Measurements from ENCODE around the gene ANP32A. TPM values are rescaled to one million over a fixed set of nuclear protein-coding genes. Genes with fewer than 3 reads are reported as not detected.

ANP32A gene
- total and polyA plus RNA-seq, 8 donors, result 34.4 to 112 (median 68.7) TPM

GRCh38 chr15:68797599-68798345, 22.9 kb downstream of the ANP32A start:
- Histone ChIP-seq H3K27me3 (no peaks in the 10 kb centered on the region), H3K36me3 (no peaks in the 10 kb centered on the region), H3K27ac (peak overlapping the region in 3 of 5 donors; percentile 3 to 72 (median 5)), H3K9me3 (no peaks in the 10 kb centered on the region), H3K4me1 (peaks cover 58 to 95% (median 71%) of the 10 kb centered on the region in 4 donors), H3K4me3 (no peak overlapping the region)
- TF ChIP-seq CTCF (IDR thresholded peaks at IDR 0.05), result no peak
- no peak for TF ChIP-seq EP300 (IDR thresholded peaks at IDR 0.05)
- no peak for TF ChIP-seq POLR2A (IDR thresholded peaks at IDR 0.05)
- TF ChIP-seq POLR2AphosphoS5 (IDR thresholded peaks at IDR 0.05), result no peak
- 60 to 72% (median 64%) methylated on average over 6 of the region's 6 CpGs for WGBS, 5 donors
- peak in 1 of 2 donors; percentile 46 for DNase-seq
- intact Hi-C loops (cut with DNase I; ENCODE audit: low total_unique reads), result no loop called here

GRCh38 chr15:68797191-68797590, 23.5 kb downstream of the ANP32A start:
- no peak overlapping the region for H3K4me3 ChIP-seq
- 58 to 71% (median 66%) methylated on average over 3 of the region's 3 CpGs for WGBS, 5 donors
- peak in 1 of 2 donors; percentile 7 for DNase-seq
- H3K36me3 ChIP-seq, result no peaks in the 10 kb centered on the region
- no peaks in the 10 kb centered on the region for H3K27me3 ChIP-seq
- no peaks in the 10 kb centered on the region for H3K9me3 ChIP-seq
- intact Hi-C loops (cut with DNase I; ENCODE audit: low total_unique reads), result no loop called here
- TF ChIP-seq CTCF (IDR thresholded peaks at IDR 0.05), result no peak
- no peak for TF ChIP-seq EP300 (IDR thresholded peaks at IDR 0.05)
- TF ChIP-seq POLR2A (IDR thresholded peaks at IDR 0.05), result no peak
- no peak for TF ChIP-seq POLR2AphosphoS5 (IDR thresholded peaks at IDR 0.05)
- peak overlapping the region in 3 of 5 donors; percentile 5 to 83 (median 72) for H3K27ac ChIP-seq
- peaks cover 64 to 95% (median 74%) of the 10 kb centered on the region in 4 donors for H3K4me1 ChIP-seq

GRCh38 chr15:68796576-68796975, 24.1 kb downstream of the ANP32A start:
- Histone ChIP-seq H3K4me3 (no peak overlapping the region), H3K36me3 (no peaks in the 10 kb centered on the region), H3K4me1 (peaks cover 70 to 96% (median 78%) of the 10 kb centered on the region in 4 donors), H3K27ac (peak overlapping the region in 2 of 5 donors; percentile 72 to 83), H3K27me3 (no peaks in the 10 kb centered on the region), H3K9me3 (no peaks in the 10 kb centered on the region)
- WGBS, 5 donors, result 91 to 98% (median 94%) methylated on average over 6 of the region's 6 CpGs
- intact Hi-C loops (cut with DNase I; ENCODE audit: low total_unique reads), result no loop called here
- DNase-seq, result no peak
- TF ChIP-seq EP300 (IDR thresholded peaks at IDR 0.05) (no peak), CTCF (IDR thresholded peaks at IDR 0.05) (no peak), POLR2A (IDR thresholded peaks at IDR 0.05) (no peak), POLR2AphosphoS5 (IDR thresholded peaks at IDR 0.05) (no peak)

- Histone ChIP-seq H3K27ac (peak overlapping the region; percentile 70 to 85 (median 74)), H3K9me3 (no peaks in the 10 kb centered on the region), H3K4me1 (peaks cover 82 to 96% (median 86%) of the 10 kb centered on the region in 4 donors), H3K4me3 (peak overlapping the region in 3 of 4 donors; percentile 8 to 24 (median 8)), H3K27me3 (no peaks in the 10 kb centered on the region), H3K36me3 (no peaks in the 10 kb centered on the region)
- intact Hi-C loops (cut with DNase I; ENCODE audit: low total_unique reads), result no loop called here
- TF ChIP-seq CTCF (IDR thresholded peaks at IDR 0.05), result no peak
- TF ChIP-seq EP300 (IDR thresholded peaks at IDR 0.05), result no peak
- no peak for TF ChIP-seq POLR2A (IDR thresholded peaks at IDR 0.05)
- TF ChIP-seq POLR2AphosphoS5 (IDR thresholded peaks at IDR 0.05), result peak; percentile 13 to 76 (median 75)
- 5 to 11% (median 7%) methylated on average over 19 to 20 of the region's 20 CpGs for WGBS, 5 donors
- peak; percentile 91 to 95 for DNase-seq
Observed at GRCh38 chr15:68795298-68795848, 25.3 kb downstream of the ANP32A start.
